ENCODE data around the gene ARMS2.

ARMS2 gene

DNA sequence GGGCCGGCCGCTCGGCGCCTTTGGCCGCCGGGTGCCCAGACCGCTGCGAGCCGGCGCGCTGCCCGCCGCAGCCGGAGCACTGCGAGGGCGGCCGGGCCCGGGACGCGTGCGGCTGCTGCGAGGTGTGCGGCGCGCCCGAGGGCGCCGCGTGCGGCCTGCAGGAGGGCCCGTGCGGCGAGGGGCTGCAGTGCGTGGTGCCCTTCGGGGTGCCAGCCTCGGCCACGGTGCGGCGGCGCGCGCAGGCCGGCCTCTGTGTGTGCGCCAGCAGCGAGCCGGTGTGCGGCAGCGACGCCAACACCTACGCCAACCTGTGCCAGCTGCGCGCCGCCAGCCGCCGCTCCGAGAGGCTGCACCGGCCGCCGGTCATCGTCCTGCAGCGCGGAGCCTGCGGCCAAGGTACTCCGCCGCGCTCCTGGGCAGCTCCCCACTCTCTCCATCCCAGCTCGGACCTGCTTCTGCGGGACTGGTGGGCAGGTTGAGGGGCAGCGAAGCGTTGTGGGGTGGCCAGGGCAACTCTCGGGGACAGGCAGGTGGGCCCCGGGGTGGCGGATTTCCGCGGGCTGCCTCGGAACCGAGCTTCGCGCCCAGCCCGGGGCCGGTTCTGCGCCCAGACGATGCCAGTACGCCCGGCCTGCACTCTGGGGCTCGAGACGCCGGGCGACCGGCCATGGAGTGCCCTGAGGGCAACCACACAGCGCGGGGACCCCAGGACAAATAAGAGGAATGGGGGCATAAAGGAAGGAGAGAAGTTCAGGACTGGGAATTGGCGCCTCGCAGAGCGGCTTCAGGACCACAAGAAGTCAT is 7.5 kb downstream of the ARMS2 start:
- TF ChIP-seq ZFX (IDR thresholded peaks at IDR 0.05; ENCODE audit: borderline replicate concordance): no peak
- TF ChIP-seq, protein P1, sequence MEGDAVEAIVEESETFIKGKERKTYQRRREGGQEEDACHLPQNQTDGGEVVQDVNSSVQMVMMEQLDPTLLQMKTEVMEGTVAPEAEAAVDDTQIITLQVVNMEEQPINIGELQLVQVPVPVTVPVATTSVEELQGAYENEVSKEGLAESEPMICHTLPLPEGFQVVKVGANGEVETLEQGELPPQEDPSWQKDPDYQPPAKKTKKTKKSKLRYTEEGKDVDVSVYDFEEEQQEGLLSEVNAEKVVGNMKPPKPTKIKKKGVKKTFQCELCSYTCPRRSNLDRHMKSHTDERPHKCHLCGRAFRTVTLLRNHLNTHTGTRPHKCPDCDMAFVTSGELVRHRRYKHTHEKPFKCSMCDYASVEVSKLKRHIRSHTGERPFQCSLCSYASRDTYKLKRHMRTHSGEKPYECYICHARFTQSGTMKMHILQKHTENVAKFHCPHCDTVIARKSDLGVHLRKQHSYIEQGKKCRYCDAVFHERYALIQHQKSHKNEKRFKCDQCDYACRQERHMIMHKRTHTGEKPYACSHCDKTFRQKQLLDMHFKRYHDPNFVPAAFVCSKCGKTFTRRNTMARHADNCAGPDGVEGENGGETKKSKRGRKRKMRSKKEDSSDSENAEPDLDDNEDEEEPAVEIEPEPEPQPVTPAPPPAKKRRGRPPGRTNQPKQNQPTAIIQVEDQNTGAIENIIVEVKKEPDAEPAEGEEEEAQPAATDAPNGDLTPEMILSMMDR (IDR thresholded peaks at IDR 0.05): no peak
- H3K27ac ChIP-seq: no peak overlapping the region

DNA sequence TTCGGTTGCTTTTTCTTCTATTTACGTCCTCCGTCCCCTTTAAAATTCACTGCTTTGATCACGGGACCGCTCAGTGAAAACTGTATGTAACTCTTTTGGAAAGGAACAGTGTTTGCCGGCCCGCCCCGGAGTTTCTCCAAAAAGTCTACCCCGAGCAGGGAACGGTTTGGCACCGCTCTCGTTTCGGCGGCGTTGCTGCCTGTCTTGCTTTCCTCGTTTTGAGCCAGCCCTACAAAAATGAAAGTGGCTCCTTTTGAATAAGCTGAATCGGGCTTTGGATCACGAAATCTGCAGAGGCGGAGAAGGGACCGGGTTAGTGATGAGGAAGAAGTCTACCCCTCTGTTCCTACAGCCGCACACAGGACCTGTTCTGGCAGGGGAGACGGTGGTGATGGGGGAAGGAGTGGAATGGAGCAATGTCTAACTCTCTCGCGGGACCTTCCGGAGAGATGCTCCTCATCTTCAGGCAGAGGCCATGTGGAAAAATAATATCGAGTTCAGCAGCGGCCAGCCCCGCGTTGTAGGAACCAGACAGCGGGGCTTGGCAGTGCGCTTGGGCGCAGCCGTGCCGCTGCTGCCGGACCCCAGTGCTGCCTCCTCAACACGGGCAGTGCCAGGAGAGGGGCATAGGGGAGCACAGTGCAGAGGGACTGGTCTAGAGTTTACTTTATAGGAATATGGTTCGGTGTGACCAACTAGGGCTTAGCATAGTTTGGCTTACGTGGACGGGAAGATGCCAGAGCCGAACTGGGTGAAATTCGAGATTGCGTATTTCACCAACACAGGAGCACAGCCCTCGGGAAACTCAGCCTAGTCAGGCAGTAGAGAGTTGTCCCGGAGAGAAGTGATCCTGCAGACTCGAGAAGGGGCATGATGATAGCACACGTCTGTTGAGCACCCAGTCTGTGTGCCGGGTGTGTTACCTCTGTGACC is 8.3 kb downstream of the ARMS2 start:
- no peak for TF ChIP-seq ZFX (IDR thresholded peaks at IDR 0.05; ENCODE audit: borderline replicate concordance)
- TF ChIP-seq, protein P1 (IDR thresholded peaks at IDR 0.05): no peak
- no peak overlapping the region for H3K27ac ChIP-seq

DNA sequence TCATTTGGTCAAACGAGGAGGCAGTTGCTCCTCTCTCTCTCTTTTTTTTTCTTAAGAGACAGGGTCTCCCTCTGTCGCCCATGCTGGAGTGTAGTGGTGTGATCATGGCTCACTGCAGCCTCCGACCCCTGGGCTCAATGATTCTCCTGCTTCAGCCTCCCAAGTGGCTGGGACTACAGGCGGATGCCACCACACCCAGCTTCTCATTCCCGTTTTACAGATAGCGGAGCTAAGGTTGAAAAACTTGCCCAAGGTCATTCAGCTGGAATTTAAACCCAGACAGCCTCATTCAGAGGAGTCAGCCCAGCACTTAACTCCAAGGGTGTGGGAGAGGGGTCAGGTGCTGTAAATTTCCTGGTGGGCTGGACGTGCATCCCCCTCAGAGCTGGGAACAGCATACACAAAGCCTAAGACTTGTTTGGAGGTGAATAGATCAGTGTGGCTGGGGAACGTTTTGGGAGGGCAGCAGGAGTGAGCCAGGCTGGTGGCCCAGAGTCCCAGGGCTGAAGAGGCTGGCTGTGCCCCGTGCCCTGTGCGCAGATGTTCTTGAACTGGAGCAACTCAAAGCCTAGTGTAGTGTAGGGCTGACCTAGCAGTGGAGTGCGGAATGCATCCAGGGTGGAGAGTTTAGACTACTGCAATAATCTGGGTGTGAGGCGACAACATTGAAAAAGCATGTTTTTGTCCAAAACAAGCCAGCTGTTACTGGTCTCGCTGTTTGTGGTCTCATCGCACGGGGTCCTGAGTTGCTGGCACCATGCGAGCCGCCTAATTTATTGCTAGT is 9.2 kb downstream of the ARMS2 start:
- TF ChIP-seq, protein P1 (IDR thresholded peaks at IDR 0.05): no peak
- TF ChIP-seq ZFX (IDR thresholded peaks at IDR 0.05; ENCODE audit: borderline replicate concordance): no peak
- no peak overlapping the region for H3K27ac ChIP-seq

DNA sequence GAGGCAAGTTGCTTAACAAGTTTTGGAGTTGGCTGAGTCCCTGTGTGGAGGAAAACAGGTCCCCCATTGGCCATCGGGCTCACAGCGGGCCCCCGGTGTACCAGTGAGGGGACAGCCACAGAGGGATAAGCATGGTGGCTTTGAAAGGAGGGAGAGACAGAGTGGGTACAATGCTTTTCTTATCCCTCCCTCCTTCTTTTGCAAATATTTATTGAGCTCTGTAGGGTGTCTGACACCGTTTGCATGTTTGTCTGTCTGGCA is 9.7 kb downstream of the ARMS2 start:
- TF ChIP-seq ZFX (IDR thresholded peaks at IDR 0.05; ENCODE audit: borderline replicate concordance): no peak
- TF ChIP-seq, protein P1 (IDR thresholded peaks at IDR 0.05): no peak
- H3K27ac ChIP-seq: no peak overlapping the region

DNA sequence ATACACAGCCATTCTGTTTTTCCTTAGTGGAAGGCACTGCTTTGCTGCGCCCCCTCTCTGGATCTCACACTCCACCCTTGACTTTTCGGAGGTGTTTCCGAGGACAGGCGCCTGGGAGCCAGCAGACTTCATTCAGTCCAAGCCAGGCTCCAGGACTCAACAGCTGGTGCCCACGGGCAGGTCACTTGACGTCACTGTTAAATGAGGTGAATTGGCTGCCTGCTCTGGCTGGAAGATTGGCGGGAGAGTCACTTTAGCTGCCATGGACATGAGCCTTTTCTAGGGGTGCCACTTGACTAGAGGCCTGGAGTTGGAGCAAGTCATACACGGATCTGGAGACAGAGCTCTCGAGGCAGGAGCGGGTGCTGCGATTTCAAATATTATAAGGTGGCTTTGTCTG is 10.1 kb downstream of the ARMS2 start:
- no peak for TF ChIP-seq ZFX (IDR thresholded peaks at IDR 0.05; ENCODE audit: borderline replicate concordance)
- TF ChIP-seq, protein P1 (IDR thresholded peaks at IDR 0.05): no peak
- no peak overlapping the region for H3K27ac ChIP-seq

DNA sequence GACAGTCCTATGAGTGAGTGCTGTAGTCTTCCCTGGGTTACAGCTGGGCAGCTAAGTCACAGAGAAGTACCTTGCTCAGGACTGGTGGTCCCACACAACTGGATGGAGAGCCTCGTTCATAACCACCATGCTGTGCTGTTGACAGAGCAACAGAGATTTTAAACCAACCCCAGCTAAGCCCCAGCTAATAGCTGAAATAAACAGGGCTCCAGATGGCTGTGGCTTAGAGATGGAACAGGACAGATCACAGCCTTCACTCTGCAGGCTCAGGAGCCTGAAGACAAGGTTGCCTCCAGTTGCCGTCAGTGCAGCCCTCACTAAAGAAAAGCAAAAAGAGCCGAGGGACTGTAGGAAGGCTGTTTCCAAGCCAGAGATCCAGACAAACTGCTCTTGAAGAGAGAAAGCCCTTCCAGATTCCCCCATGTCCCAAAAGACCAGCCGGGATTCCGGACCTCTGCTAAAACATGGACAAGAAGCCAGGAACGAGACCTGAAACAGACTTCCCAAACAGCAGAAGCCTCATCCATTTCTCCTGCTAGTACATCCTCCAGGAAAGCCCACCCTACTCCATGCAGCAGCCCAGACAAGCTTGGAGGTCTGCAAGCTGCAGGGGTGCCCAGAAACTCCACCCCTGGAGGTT is 11.1 kb downstream of the ARMS2 start:
- TF ChIP-seq, protein P1 (IDR thresholded peaks at IDR 0.05): no peak
- TF ChIP-seq ZFX (IDR thresholded peaks at IDR 0.05; ENCODE audit: borderline replicate concordance): no peak
- no peak overlapping the region for H3K27ac ChIP-seq
